Choroid plexus epithelial cell (primary cell): Measurements from ENCODE around the gene OR51E2.

Experiments used
- DNase-seq: peaks from one replicate; pipeline ENCODE4 v3.0.0-alpha.2; 2010; ENCODE audit warnings: low read depth
- H3K4me3 ChIP-seq: 2 replicates; pipeline ENCODE4 v1.5.1; 2011; ENCODE audit warnings: low read depth, mild to moderate bottlenecking, control low read depth, low read length, moderate library complexity
- TF ChIP-seq, protein P1 (sequence below): conservative IDR thresholded peaks from 2 replicates; pipeline ENCODE4 v1.5.1; 2011; ENCODE audit warnings: low read depth, mild to moderate bottlenecking, control low read depth, inconsistent platforms, low read length, moderate library complexity

The OR51E2 gene

DNA sequence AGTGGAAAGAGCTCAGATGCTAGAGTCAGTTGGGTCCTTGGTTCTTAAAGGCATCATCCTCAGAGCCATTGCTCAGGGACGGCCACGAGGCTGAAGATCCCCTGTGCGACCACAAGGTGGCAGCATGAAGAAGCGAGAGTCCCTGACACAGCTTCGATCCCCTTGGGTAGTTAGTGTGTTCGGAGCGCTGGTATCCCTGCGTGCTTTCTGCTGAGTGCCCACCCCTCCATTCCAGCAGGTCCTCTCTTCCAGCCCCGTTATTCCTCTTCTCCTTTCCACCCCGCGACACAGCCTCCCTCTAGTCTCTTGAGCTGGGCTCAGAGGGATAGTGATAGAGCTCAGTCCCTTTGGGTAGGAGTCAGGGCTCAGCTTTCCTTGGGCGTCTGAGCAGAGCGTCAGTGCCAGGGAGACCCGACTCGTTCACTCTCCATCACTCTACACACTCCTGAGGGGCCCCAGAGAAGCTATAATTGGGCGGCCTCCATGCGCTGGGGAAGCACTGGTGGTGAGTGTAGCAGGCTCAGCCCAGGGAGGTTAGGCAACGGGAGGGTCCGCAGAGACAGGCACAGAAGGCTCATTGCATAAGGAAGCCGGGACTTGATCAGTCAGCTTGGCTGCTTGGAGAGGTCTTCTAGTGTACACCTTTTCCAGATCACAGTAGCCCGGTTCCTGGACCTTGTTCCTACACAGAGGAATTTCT is 60.5 kb downstream of the OR51E2 start, which contains the start of gene OR51D1:
Gene OR51D1 (plus strand): TSS at position 516 of the 700 bp plus-strand sequence. CDS start 2,314 bp downstream, outside the sequence.
- DNase-seq = peak; percentile 82
- peak within 1 kb of the TSS; percentile 16 for H3K4me3 ChIP-seq
- TF ChIP-seq, protein P1, sequence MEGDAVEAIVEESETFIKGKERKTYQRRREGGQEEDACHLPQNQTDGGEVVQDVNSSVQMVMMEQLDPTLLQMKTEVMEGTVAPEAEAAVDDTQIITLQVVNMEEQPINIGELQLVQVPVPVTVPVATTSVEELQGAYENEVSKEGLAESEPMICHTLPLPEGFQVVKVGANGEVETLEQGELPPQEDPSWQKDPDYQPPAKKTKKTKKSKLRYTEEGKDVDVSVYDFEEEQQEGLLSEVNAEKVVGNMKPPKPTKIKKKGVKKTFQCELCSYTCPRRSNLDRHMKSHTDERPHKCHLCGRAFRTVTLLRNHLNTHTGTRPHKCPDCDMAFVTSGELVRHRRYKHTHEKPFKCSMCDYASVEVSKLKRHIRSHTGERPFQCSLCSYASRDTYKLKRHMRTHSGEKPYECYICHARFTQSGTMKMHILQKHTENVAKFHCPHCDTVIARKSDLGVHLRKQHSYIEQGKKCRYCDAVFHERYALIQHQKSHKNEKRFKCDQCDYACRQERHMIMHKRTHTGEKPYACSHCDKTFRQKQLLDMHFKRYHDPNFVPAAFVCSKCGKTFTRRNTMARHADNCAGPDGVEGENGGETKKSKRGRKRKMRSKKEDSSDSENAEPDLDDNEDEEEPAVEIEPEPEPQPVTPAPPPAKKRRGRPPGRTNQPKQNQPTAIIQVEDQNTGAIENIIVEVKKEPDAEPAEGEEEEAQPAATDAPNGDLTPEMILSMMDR = peak; percentile 95

DNA sequence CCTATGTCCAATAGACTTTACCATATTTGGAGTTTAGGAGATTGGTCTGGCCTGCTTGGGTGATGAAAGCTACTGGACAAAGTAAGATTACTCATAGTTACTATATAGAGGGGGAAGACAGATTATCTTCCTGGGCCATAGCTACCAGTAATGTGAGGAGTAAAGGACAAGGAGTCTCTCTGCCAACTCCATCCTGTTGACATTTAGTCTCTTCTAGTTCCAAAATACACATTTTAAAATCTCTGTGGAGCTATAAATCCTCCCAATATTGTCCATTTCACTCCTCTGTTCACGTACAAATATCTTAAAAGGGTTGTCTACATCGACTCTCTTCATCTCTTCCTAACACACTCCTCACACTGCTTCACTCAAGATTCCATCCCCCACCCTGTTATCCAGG is 61.5 kb downstream of the OR51E2 start:
- DNase-seq = no peak
- TF ChIP-seq, protein P1 = no peak

More for the DNA sequence above, 61.5 kb downstream of the OR51E2 start:
- no peak overlapping the region for H3K4me3 ChIP-seq
